Inflammatory macrophage treated with lipopolysaccharide for 1 hour (primary cell): ENCODE data around the gene PSAPL1.

Experiments
- DNase-seq, 2 donors: peaks; one replicate each; pipeline ENCODE4 v3.0.0-alpha.2; 2020 to 2022

Gene PSAPL1

GRCh38 chr4:7430368-7430964 is 4.3 kb downstream of the PSAPL1 start:
- no peak for DNase-seq

GRCh38 chr4:7429601-7430078 is 5.1 kb downstream of the PSAPL1 start:
- no peak for DNase-seq

GRCh38 chr4:7429069-7429416 is 5.7 kb downstream of the PSAPL1 start:
- DNase-seq = no peak

- DNase-seq = no peak
These were observed 6.3 kb downstream of the PSAPL1 start for GRCh38 chr4:7428261-7429068.

- DNase-seq = no peak
These were observed 6.9 kb downstream of the PSAPL1 start for GRCh38 chr4:7427831-7428260.

GRCh38 chr4:7427361-7427760 is 7.4 kb downstream of the PSAPL1 start:
- DNase-seq = no peak

- no peak for DNase-seq
These were observed 8.1 kb downstream of the PSAPL1 start for GRCh38 chr4:7426525-7427171.

- no peak for DNase-seq
These were observed 8.9 kb downstream of the PSAPL1 start for GRCh38 chr4:7425591-7426468.

- no peak for DNase-seq
These were observed 9.6 kb downstream of the PSAPL1 start for GRCh38 chr4:7425124-7425523.

- DNase-seq = no peak
These were observed 10.1 kb downstream of the PSAPL1 start for GRCh38 chr4:7424553-7425111.

GRCh38 chr4:7423801-7424552 is 10.8 kb downstream of the PSAPL1 start:
- DNase-seq = no peak

- DNase-seq = no peak
These were observed 11.3 kb downstream of the PSAPL1 start for GRCh38 chr4:7423391-7423790.

- DNase-seq = no peak
These were observed 11.9 kb downstream of the PSAPL1 start for GRCh38 chr4:7422898-7423180.

- no peak for DNase-seq
These were observed 12.4 kb downstream of the PSAPL1 start for GRCh38 chr4:7422151-7422897.

GRCh38 chr4:7421356-7422150 is 13.2 kb downstream of the PSAPL1 start:
- no peak for DNase-seq

GRCh38 chr4:7420661-7421040 is 14.1 kb downstream of the PSAPL1 start:
- DNase-seq = no peak

GRCh38 chr4:7419961-7420660 is 14.6 kb downstream of the PSAPL1 start:
- DNase-seq = no peak

- no peak for DNase-seq
These were observed 16.4 kb downstream of the PSAPL1 start for GRCh38 chr4:7418131-7418943.

GRCh38 chr4:7417639-7418038 is 17.1 kb downstream of the PSAPL1 start:
- DNase-seq = no peak
